Fibroblast of lung (primary cell): ENCODE data around the gene DHX16. TPM values are rescaled to one million over a fixed set of nuclear protein-coding genes. Genes with fewer than 3 reads are reported as not detected.

ENCODE experiments used
- DNase-seq, 2 donors: peaks; one replicate each; pipeline versions ENCODE4 v3.0.0 to v3.0.0-alpha.2; 2010; ENCODE audit warnings: low read depth in 2 of 2
- H2AFZ ChIP-seq: 2 replicates; pipeline ENCODE4 v1.5.1; 2012; ENCODE audit warnings: low read length, control low read depth, inconsistent platforms
- H3K27ac ChIP-seq: 2 replicates; pipeline ENCODE4 v1.5.1; 2011; ENCODE audit warnings: low read length, control low read depth; ENCODE audit not compliant: insufficient read depth
- H3K27me3 ChIP-seq: 2 replicates; pipeline ENCODE4 v1.5.1; 2011; ENCODE audit warnings: mild to moderate bottlenecking, low read length; ENCODE audit not compliant: control insufficient read depth, insufficient read depth
- H3K36me3 ChIP-seq: 2 replicates; pipeline ENCODE4 v1.5.1; 2011; ENCODE audit warnings: low read length; ENCODE audit not compliant: control insufficient read depth, insufficient read depth
- H3K4me1 ChIP-seq: 2 replicates; pipeline ENCODE4 v1.5.1; 2011; ENCODE audit warnings: low read length; ENCODE audit not compliant: control insufficient read depth, insufficient read depth; ENCODE audit errors: extremely low read depth
- H3K4me2 ChIP-seq: 2 replicates; pipeline ENCODE4 v1.5.1; 2011; ENCODE audit warnings: low read length, control low read depth; ENCODE audit not compliant: insufficient read depth; ENCODE audit errors: extremely low read depth
- H3K4me3 ChIP-seq, 4 experiments: fragments of 200-600 bp in 1 of 4; sonication (generic) in 1 of 4; replicated peaks in 1 of 4; 2 replicates each; pipeline ENCODE4 v1.5.1; 2011 to 2016; ENCODE audit warnings: low read length in 4 of 4, low read depth in 3 of 4, mild to moderate bottlenecking in 3 of 4, control low read depth in 2 of 4, inconsistent platforms in 1 of 4, mixed read lengths in 1 of 4; ENCODE audit not compliant: insufficient read depth in 1 of 4; ENCODE audit errors: control extremely low read depth in 1 of 4
- H3K79me2 ChIP-seq: 2 replicates; pipeline ENCODE4 v1.5.1; 2012; ENCODE audit warnings: mild to moderate bottlenecking, low read length, inconsistent platforms; ENCODE audit not compliant: control insufficient read depth, insufficient read depth
- H3K9ac ChIP-seq: 2 replicates; pipeline ENCODE4 v1.5.1; 2011; ENCODE audit warnings: mild to moderate bottlenecking, low read length, control low read depth; ENCODE audit not compliant: insufficient read depth
- H3K9me3 ChIP-seq: 2 replicates; pipeline ENCODE4 v1.5.1; 2012; ENCODE audit warnings: low read depth, low read length; ENCODE audit not compliant: control insufficient read depth, insufficient read depth
- H4K20me1 ChIP-seq: 2 replicates; pipeline ENCODE4 v1.5.1; 2011; ENCODE audit warnings: low read length; ENCODE audit not compliant: control insufficient read depth, insufficient read depth; ENCODE audit errors: extremely low read depth
- CTCF ChIP-seq, 2 donors: IDR thresholded peaks in 1 of 2; conservative IDR thresholded peaks in 1 of 2; 1 replicate in 1 of 2; 2 replicates in 1 of 2; pipeline ENCODE4 v1.5.1; 2011 to 2012; ENCODE audit warnings: low read length in 2 of 2, control low read depth in 1 of 2, inconsistent platforms in 1 of 2, low read depth in 1 of 2, mild to moderate bottlenecking in 1 of 2
- EZH2 ChIP-seq: IDR thresholded peaks from 2 replicates; pipeline ENCODE4 v1.5.1; 2012; ENCODE audit warnings: low read length, control low read depth, mild to moderate bottlenecking; ENCODE audit errors: missing control alignments
- polyA plus RNA-seq, 2 donors: library from polyadenylated mRNA; depleted of rRNA in 1 of 2; stranded (reverse) in 1 of 2; unstranded in 1 of 2; fragments of >200 nt; gene quantifications; 2 replicates each; pipeline ENCODE4 v1.2.1, GENCODE V29; 2011 to 2012; ENCODE audit warnings: missing spikeins in 1 of 2
- total RNA-seq: library from RNA; depleted of rRNA; stranded (reverse); fragments of >200 nt; gene quantifications from 2 replicates; pipeline ENCODE4 v1.2.1, GENCODE V29; 2014

Gene DHX16
- total and polyA plus RNA-seq, 2 donors (not counting 1 experiment from before 2014, with no cell fraction given): 22.5 to 34.8 TPM

- Histone ChIP-seq H3K36me3 (peaks cover 10% of the 10 kb centered on the region), H4K20me1 (no peaks in the 10 kb centered on the region), H3K27me3 (no peaks in the 10 kb centered on the region), H3K9ac (peak overlapping the region; percentile 83), H3K9me3 (no peaks in the 10 kb centered on the region), H3K27ac (peak overlapping the region; percentile 98), H3K79me2 (peaks cover 37% of the 10 kb centered on the region), H3K4me2 (peak overlapping the region; percentile 89), H3K4me3 (peak overlapping the region; percentile 56 to 94 (median 74)), H2AFZ (no peak overlapping the region), H3K4me1 (peaks cover 13% of the 10 kb centered on the region)
- no peak for DNase-seq
- no peak for TF ChIP-seq CTCF (conservative IDR thresholded peaks at IDR 0.05 in 1 of 2, IDR thresholded peaks at IDR 0.05 in 1 of 2; ENCODE audit: low read depth in 1 of 2, low read length in 2 of 2)
- no peak for TF ChIP-seq EZH2
Measured at GRCh38 chr6:30618270-30618797, 54.5 kb downstream of the DHX16 start.

GRCh38 chr6:30617565-30618269 is 55.1 kb downstream of the DHX16 start, which contains the start of gene MRPS18B:
MRPS18B (plus strand) TSS chr6:30617840; CDS start chr6:30617866, 26 bp downstream.
- H3K4me1 ChIP-seq: peaks cover 16% of the 10 kb centered on the region
- peaks cover 8% of the 10 kb centered on the region for H3K36me3 ChIP-seq
- peak within 1 kb of the TSS; percentile 63 to 98 (median 94) for H3K4me3 ChIP-seq
- no peaks in the 10 kb centered on the region for H3K27me3 ChIP-seq
- H3K9ac ChIP-seq: peak within 1 kb of the TSS; percentile 84
- peak within 1 kb of the TSS; percentile 76 for H2AFZ ChIP-seq
- peaks cover 37% of the 10 kb centered on the region for H3K79me2 ChIP-seq
- peak within 1 kb of the TSS; percentile 98 for H3K27ac ChIP-seq
- peak within 1 kb of the TSS; percentile 97 for H3K4me2 ChIP-seq
- no peaks in the 10 kb centered on the region for H4K20me1 ChIP-seq
- peak; percentile 97 to 99 for DNase-seq
- TF ChIP-seq CTCF (conservative IDR thresholded peaks at IDR 0.05 in 1 of 2, IDR thresholded peaks at IDR 0.05 in 1 of 2; ENCODE audit: low read depth in 1 of 2, low read length in 2 of 2): no peak
- no peak for TF ChIP-seq EZH2
- no peaks in the 10 kb centered on the region for H3K9me3 ChIP-seq

- Histone ChIP-seq H3K9ac (peak within 1 kb of the TSS; percentile 84), H4K20me1 (no peaks in the 10 kb centered on the region), H2AFZ (peak within 1 kb of the TSS; percentile 76), H3K9me3 (no peaks in the 10 kb centered on the region), H3K36me3 (peaks cover 7% of the 10 kb centered on the region), H3K4me3 (peak within 1 kb of the TSS; percentile 63 to 98 (median 94)), H3K4me1 (peaks cover 16% of the 10 kb centered on the region), H3K4me2 (peak within 1 kb of the TSS; percentile 97), H3K27ac (peak within 1 kb of the TSS; percentile 98), H3K79me2 (peaks cover 37% of the 10 kb centered on the region), H3K27me3 (no peaks in the 10 kb centered on the region)
- TF ChIP-seq EZH2 (no peak), CTCF (conservative IDR thresholded peaks at IDR 0.05 in 1 of 2, IDR thresholded peaks at IDR 0.05 in 1 of 2; ENCODE audit: low read depth in 1 of 2, low read length in 2 of 2) (no peak)
- peak; percentile 99 to 100 for DNase-seq
Measured at GRCh38 chr6:30616811-30617564, 55.8 kb downstream of the DHX16 start, which contains the start of gene PPP1R10. PPP1R10 (minus strand) TSS chr6:30617243; CDS start chr6:30609944, 7,299 bp downstream.
